DND-41 (cell line): ENCODE data around the gene PARVA.

Experiments
- CTCF ChIP-seq: IDR thresholded peaks from 2 replicates; pipeline ENCODE4 v1.5.1; 2012; ENCODE audit warnings: borderline replicate concordance, low read length, moderate library complexity, mild to moderate bottlenecking; ENCODE audit not compliant: poor library complexity, severe bottlenecking; ENCODE audit errors: extremely low read depth
- EZH2 ChIP-seq: IDR thresholded peaks from 3 replicates; pipeline ENCODE4 v1.6.1; 2012; ENCODE audit warnings: borderline replicate concordance, low read depth, mild to moderate bottlenecking, moderate library complexity, low read length, inconsistent platforms; ENCODE audit not compliant: severe bottlenecking

- TF ChIP-seq CTCF (no peak), EZH2 (no peak)
Observed at GRCh38 chr11:12577725-12578644, 200.6 kb downstream of the PARVA start.
